Measurements from ENCODE around the gene SHTN1.

GRCh38 chr10:116980041-116980440 lies 24.9 kb downstream of the SHTN1 start:
- TF ChIP-seq CTCF (IDR thresholded peaks at IDR 0.05) (no peak), EZH2 (IDR thresholded peaks at IDR 0.05; ENCODE audit: borderline replicate concordance, insufficient read depth, low read depth, low read length, poor library complexity, severe bottlenecking) (no peak)

Data from B cell (primary cell).